Adrenal gland (tissue), 5 donors: ENCODE results near the gene MBL2.

Experiments used
- POLR2A ChIP-seq, 2 donors: fragments of 450-650 bp; IDR thresholded peaks; one replicate each; pipeline ENCODE4 v1.6.1; 2017; ENCODE audit warnings: antibody characterized with exemption in 2 of 2, mild to moderate bottlenecking in 2 of 2, moderate library complexity in 1 of 2
- TF ChIP-seq, protein P1 (sequence below), 6 experiments: fragments of 450-650 bp in 4 of 6; fragments of 200-600 bp in 2 of 6; sonication (generic) in 1 of 6; IDR thresholded peaks; 1 replicate in 5 of 6; 2 replicates in 1 of 6; pipeline versions ENCODE4 v1.5.1 to v1.8.0; 2016 to 2021; ENCODE audit warnings: antibody characterized with exemption in 6 of 6, mild to moderate bottlenecking in 2 of 6, moderate library complexity in 1 of 6
- donor health status: DM: no; HTN: no; CAD: no.

DNA sequence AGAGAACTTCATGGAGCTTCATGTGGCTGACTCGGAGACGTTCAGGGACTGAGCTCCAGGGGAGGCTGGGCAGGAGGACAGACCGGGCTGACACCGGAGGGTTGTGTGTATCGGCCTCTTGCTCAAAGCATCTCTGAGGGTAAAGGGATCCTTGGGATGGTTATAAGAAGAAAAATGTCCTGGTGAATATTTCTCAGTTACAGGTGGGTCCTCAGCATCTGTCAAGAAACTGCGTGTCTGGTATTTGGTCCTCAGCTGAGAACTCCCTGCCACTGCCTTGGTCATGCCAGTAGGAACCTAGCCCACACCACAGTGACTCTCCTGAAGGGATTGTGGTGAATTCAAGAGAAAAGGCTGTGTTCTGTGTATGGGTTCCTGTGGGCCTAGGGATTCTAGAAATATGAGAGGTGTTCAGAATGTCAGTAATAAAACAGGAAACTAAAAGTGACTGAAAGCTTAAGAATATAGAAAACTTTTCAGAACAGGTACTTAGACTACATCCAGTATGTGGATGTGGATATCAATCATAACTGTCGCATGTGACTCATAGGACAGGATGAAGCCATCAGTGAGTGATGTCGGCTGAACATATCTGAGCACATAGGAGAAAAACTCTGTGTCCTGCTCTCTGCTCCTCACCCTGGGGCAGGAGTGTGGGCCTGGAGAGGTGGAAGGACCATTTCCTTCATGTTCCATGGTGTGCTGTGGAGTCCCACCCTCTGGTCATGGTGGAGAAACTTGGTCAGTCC lies 28.4 kb downstream of the MBL2 start:
- TF ChIP-seq, protein P1, sequence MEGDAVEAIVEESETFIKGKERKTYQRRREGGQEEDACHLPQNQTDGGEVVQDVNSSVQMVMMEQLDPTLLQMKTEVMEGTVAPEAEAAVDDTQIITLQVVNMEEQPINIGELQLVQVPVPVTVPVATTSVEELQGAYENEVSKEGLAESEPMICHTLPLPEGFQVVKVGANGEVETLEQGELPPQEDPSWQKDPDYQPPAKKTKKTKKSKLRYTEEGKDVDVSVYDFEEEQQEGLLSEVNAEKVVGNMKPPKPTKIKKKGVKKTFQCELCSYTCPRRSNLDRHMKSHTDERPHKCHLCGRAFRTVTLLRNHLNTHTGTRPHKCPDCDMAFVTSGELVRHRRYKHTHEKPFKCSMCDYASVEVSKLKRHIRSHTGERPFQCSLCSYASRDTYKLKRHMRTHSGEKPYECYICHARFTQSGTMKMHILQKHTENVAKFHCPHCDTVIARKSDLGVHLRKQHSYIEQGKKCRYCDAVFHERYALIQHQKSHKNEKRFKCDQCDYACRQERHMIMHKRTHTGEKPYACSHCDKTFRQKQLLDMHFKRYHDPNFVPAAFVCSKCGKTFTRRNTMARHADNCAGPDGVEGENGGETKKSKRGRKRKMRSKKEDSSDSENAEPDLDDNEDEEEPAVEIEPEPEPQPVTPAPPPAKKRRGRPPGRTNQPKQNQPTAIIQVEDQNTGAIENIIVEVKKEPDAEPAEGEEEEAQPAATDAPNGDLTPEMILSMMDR (IDR thresholded peaks at IDR 0.05) = no peak
- TF ChIP-seq POLR2A (IDR thresholded peaks at IDR 0.05) = no peak
